Measurements from ENCODE around the gene TP53TG3D.
"Not testable (repeated sequence)": the region's sequence is repeated elsewhere in the genome, so short reads cannot be mapped to it uniquely, and the experiment has no call there.

TP53TG3D gene

GRCh38 chr16:32302776-32303175 lies 49.7 kb downstream of the TP53TG3D start:
- not testable (repeated sequence) for H3K27ac ChIP-seq (ENCODE audit: poor library complexity, severe bottlenecking); H3K27me3 ChIP-seq (ENCODE audit: insufficient read depth, poor library complexity, severe bottlenecking); H3K9me3 ChIP-seq (ENCODE audit: severe bottlenecking); ATAC-seq (ENCODE audit: low read depth); DNase-seq (ENCODE audit: low spot score); H3K36me3 ChIP-seq (ENCODE audit: low read depth); H3K4me1 ChIP-seq (ENCODE audit: insufficient read depth, poor library complexity, severe bottlenecking); H3K4me3 ChIP-seq (ENCODE audit: severe bottlenecking)
